Fibroblast of skin of left quadriceps (primary cell): ENCODE data around the gene PANK1.
A peak's percentile ranks its signal among the peaks of the same experiment; 100 is the strongest.

Source experiments
- DNase-seq, 2 experiments: peaks; one replicate each; pipeline ENCODE4 v3.0.0-alpha.2; 2013; ENCODE audit warnings: low read depth in 2 of 2

PANK1 gene

GRCh38 chr10:89615824-89616223 is 29.2 kb downstream of the PANK1 start:
- no peak for DNase-seq

GRCh38 chr10:89615112-89615511 is 29.9 kb downstream of the PANK1 start:
- no peak for DNase-seq

- DNase-seq = no peak
Measured at GRCh38 chr10:89613582-89613981, 31.5 kb downstream of the PANK1 start.

- no peak for DNase-seq
Measured at GRCh38 chr10:89611282-89611681, 33.8 kb downstream of the PANK1 start.

GRCh38 chr10:89609833-89610346 is 35.2 kb downstream of the PANK1 start:
- no peak for DNase-seq

GRCh38 chr10:89604200-89604599 is 40.8 kb downstream of the PANK1 start:
- DNase-seq = no peak

- DNase-seq = no peak
Measured at GRCh38 chr10:89602919-89603318, 42.1 kb downstream of the PANK1 start.

- no peak for DNase-seq
Measured at GRCh38 chr10:89601728-89602361, 43.2 kb downstream of the PANK1 start.

GRCh38 chr10:89600041-89600440 is 45.0 kb downstream of the PANK1 start:
- no peak for DNase-seq

GRCh38 chr10:89593043-89593442 is 52.0 kb downstream of the PANK1 start:
- DNase-seq = no peak

- no peak for DNase-seq
Measured at GRCh38 chr10:89592539-89592938, 52.5 kb downstream of the PANK1 start.

GRCh38 chr10:89591796-89592271 is 53.2 kb downstream of the PANK1 start:
- DNase-seq = no peak

- DNase-seq = no peak
Measured at GRCh38 chr10:89591111-89591795, 53.8 kb downstream of the PANK1 start.

GRCh38 chr10:89590326-89590725 is 54.7 kb downstream of the PANK1 start:
- no peak for DNase-seq

GRCh38 chr10:89589101-89589720 is 55.8 kb downstream of the PANK1 start:
- no peak for DNase-seq

GRCh38 chr10:89588671-89589070 is 56.4 kb downstream of the PANK1 start:
- DNase-seq = no peak

GRCh38 chr10:89582022-89582421 is 63.0 kb downstream of the PANK1 start:
- no peak for DNase-seq

- DNase-seq = no peak
Measured at GRCh38 chr10:89580243-89580642, 64.8 kb downstream of the PANK1 start.

- no peak for DNase-seq
Measured at GRCh38 chr10:89576696-89577095, 68.3 kb downstream of the PANK1 start.

GRCh38 chr10:89576022-89576421 is 69.0 kb downstream of the PANK1 start:
- DNase-seq = no peak

- peak in 1 of 2 experiments; percentile 5 for DNase-seq
Measured at GRCh38 chr10:89575031-89575430, 70.0 kb downstream of the PANK1 start.

GRCh38 chr10:89574368-89574767 is 70.7 kb downstream of the PANK1 start:
- no peak for DNase-seq
